Keratinocyte (primary cell): ENCODE data around the gene METTL21A. TPM values are rescaled to one million over a fixed set of nuclear protein-coding genes. Genes with fewer than 3 reads are reported as not detected.
A peak's percentile ranks its signal among the peaks of the same experiment; 100 is the strongest.

Source experiments
- DNase-seq: peaks from one replicate; pipeline ENCODE4 v3.0.0-alpha.2; 2011; ENCODE audit warnings: low read depth, missing footprints, low spot score
- FAIRE-seq: peaks from 2 replicates; lab custom pipeline; 2011; peaks lifted over from hg19 to GRCh38; lab: Jason Lieb, UNC
- H2AFZ ChIP-seq: 2 replicates; pipeline ENCODE4 v1.6.0; 2012; ENCODE audit warnings: low read length, control low read depth, inconsistent platforms; ENCODE audit not compliant: control insufficient read depth
- H3K27ac ChIP-seq: 2 replicates; pipeline ENCODE4 v1.5.1; 2011; ENCODE audit warnings: low read length; ENCODE audit not compliant: control insufficient read depth, insufficient read depth
- H3K27me3 ChIP-seq: 3 replicates; pipeline ENCODE4 v1.6.0; 2011; ENCODE audit warnings: low read length; ENCODE audit not compliant: control insufficient read depth, insufficient read depth; ENCODE audit errors: extremely low read depth
- H3K36me3 ChIP-seq, 2 experiments: 2 replicates in 1 of 2; 3 replicates in 1 of 2; pipeline ENCODE4 v1.5.1; 2011; ENCODE audit warnings: low read length in 2 of 2, mild to moderate bottlenecking in 1 of 2; ENCODE audit not compliant: control insufficient read depth in 2 of 2, insufficient read depth in 2 of 2; ENCODE audit errors: extremely low read depth in 1 of 2
- H3K4me1 ChIP-seq: 3 replicates; pipeline ENCODE4 v1.5.1; 2011; ENCODE audit warnings: low read length; ENCODE audit not compliant: control insufficient read depth, insufficient read depth; ENCODE audit errors: extremely low read depth
- H3K4me2 ChIP-seq: 3 replicates; pipeline ENCODE4 v1.6.0; 2011; ENCODE audit warnings: low read depth, low read length; ENCODE audit not compliant: control insufficient read depth, insufficient read depth; ENCODE audit errors: extremely low read depth
- H3K4me3 ChIP-seq, 3 experiments: fragments of 200-600 bp in 1 of 3; sonication (generic) in 1 of 3; 2 replicates in 2 of 3; 3 replicates in 1 of 3; pipeline ENCODE4 v1.5.1; 2011 to 2016; ENCODE audit warnings: low read length in 3 of 3, mild to moderate bottlenecking in 3 of 3, control low read depth in 2 of 3, inconsistent platforms in 1 of 3, low read depth in 1 of 3, mixed read lengths in 1 of 3, mixed run types in 1 of 3, moderate library complexity in 1 of 3; ENCODE audit not compliant: control insufficient read depth in 2 of 3, insufficient read depth in 2 of 3; ENCODE audit errors: extremely low read depth in 1 of 3
- H3K79me2 ChIP-seq: 2 replicates; pipeline ENCODE4 v1.6.0; 2012; ENCODE audit warnings: low read length; ENCODE audit not compliant: control insufficient read depth, insufficient read depth
- H3K9ac ChIP-seq: 3 replicates; pipeline ENCODE4 v1.6.0; 2011; ENCODE audit warnings: low read length; ENCODE audit not compliant: control insufficient read depth, insufficient read depth; ENCODE audit errors: extremely low read depth
- H3K9me1 ChIP-seq: 3 replicates; pipeline ENCODE4 v1.6.0; 2011; ENCODE audit warnings: low read length; ENCODE audit not compliant: control insufficient read depth, insufficient read depth; ENCODE audit errors: extremely low read depth
- H3K9me3 ChIP-seq: 2 replicates; pipeline ENCODE4 v1.5.1; 2012; ENCODE audit warnings: low read depth, low read length; ENCODE audit not compliant: control insufficient read depth
- H4K20me1 ChIP-seq: 3 replicates; pipeline ENCODE4 v1.6.0; 2011; ENCODE audit warnings: low read length; ENCODE audit not compliant: control insufficient read depth, insufficient read depth; ENCODE audit errors: extremely low read depth
- EZH2 ChIP-seq: IDR thresholded peaks from one replicate; pipeline ENCODE4 v1.6.1; 2012; ENCODE audit warnings: inconsistent platforms, mild to moderate bottlenecking, low read length, moderate library complexity
- dilution Hi-C: fragments of 300-500 bp; cut with MboI; formaldehyde crosslinking; loops from one replicate; pipeline ENCODE4 v1.7.0; 2020; ENCODE audit warnings: low sequenced_read_pairs; ENCODE audit not compliant: extremely low pct_ligation_motif_present
- polyA minus RNA-seq, 3 experiments: library from RNA; depleted of rRNA, polyadenylated mRNA; stranded (reverse); fragments of >200 nt; gene quantifications; 1 replicate in 1 of 3; 2 replicates in 1 of 3; 3 replicates in 1 of 3; pipeline ENCODE4 v1.2.3, GENCODE V29; 2011
- polyA plus RNA-seq, 5 experiments: library from polyadenylated mRNA; depleted of rRNA in 3 of 5; stranded (reverse) in 3 of 5; stranded (forward) in 1 of 5; unstranded in 1 of 5; fragments of >200 nt; gene quantifications; 1 replicate in 1 of 5; 2 replicates in 3 of 5; 3 replicates in 1 of 5; pipeline versions ENCODE4 v1.2.1 to v1.2.3, GENCODE V29; 2011 to 2012; ENCODE audit warnings: missing spikeins in 2 of 5, low read depth in 1 of 5, low replicate concordance in 1 of 5
- TF ChIP-seq, protein P1 (sequence below), 3 experiments: IDR thresholded peaks in 1 of 3; conservative IDR thresholded peaks in 1 of 3; optimal IDR thresholded peaks in 1 of 3; 2 replicates in 2 of 3; 3 replicates in 1 of 3; pipeline versions ENCODE3 to v1.5.1; 2011; ENCODE audit warnings: low read length in 3 of 3, mild to moderate bottlenecking in 3 of 3, moderate library complexity in 2 of 3, control low read depth in 1 of 3, inconsistent platforms in 1 of 3; ENCODE audit not compliant: insufficient read depth in 2 of 3; ENCODE audit errors: extremely low read depth in 1 of 3

Gene METTL21A
- 5.3 to 10.1 TPM (median 7.9 TPM) in 3 replicates for polyA plus RNA-seq
- 3.7 TPM for polyA plus RNA-seq (2011; ENCODE audit: low read depth)
- 5.9 and 7.4 TPM in 2 replicates for polyA plus RNA-seq (2011; cell fraction: cytosol; rRNA removed)
- 3.6 and 3.9 TPM in 2 replicates for polyA plus RNA-seq (2011; cell fraction: nucleus; rRNA removed)
- 4.6 and 8.8 TPM in 2 replicates for polyA plus RNA-seq (2012; ENCODE audit: low replicate concordance)
- 0.86 to 6.7 TPM (median 6.6 TPM) in 3 replicates for polyA minus RNA-seq
- 4.2 TPM for polyA minus RNA-seq (2011; cell fraction: cytosol; rRNA and poly(A)+ RNA removed)
- polyA minus RNA-seq (2011; cell fraction: nucleus; rRNA and poly(A)+ RNA removed): 1.3 and 2.4 TPM in 2 replicates

DNA sequence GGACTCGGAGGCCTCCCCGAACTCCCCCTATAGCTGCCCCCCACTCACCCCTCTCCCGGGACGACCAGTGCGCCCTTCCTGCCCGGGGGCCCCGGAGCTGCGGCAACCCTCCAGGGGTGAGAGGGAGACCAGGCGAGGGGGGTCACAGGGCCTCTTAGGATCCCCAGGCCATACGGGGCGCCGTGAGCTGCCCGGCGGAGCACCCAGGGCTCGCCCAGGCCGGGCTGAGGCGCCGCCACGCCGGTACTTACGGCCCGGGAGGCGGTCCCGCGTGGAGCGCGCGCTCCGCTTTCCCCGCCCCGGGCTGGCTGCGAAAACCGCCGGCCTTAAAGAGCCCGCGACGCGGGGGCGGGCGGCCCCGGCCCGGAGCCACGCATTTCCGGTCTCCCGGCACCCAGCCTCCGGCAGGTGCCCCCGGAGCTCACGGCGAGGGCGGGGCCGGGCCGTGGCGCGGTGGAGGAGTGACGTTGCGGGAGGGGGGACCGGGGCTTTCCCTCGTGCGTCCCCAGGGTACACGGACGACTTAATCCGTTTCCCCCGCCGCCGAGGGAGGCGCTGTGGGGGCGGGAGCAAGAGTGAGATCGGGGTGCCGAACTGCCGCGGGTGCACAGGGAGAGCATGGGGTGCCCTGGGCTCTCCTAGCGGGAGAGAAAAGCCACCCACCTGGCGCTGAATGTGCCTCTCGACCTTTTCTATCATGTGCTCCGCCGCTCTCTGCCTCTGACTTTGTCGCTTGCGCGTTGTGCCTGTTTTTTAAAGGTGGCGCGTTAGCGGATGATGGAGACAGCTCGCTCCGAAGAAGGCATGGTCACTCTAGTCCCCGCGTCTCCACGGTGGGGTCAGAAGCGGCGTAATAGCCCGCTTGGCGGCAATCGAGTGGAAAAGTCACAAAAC is at the start of gene METTL21A:
Gene METTL21A (minus strand): TSS at position 381 of the 894 bp plus-strand sequence. CDS start 1,019 bp downstream, outside the sequence.
- H3K27ac ChIP-seq: peak within 1 kb of the TSS; percentile 70
- H3K36me3 ChIP-seq: peaks cover 0 to 2% of the 10 kb centered on the region in 2 experiments
- H3K9me1 ChIP-seq: no peaks in the 10 kb centered on the region
- H4K20me1 ChIP-seq: no peaks in the 10 kb centered on the region
- DNase-seq: no peak
- peak within 1 kb of the TSS; percentile 81 for H2AFZ ChIP-seq
- H3K4me1 ChIP-seq: peaks cover 4% of the 10 kb centered on the region
- dilution Hi-C loops: no loop called here
- no peaks in the 10 kb centered on the region for H3K79me2 ChIP-seq
- peak within 1 kb of the TSS; percentile 73 for H3K9ac ChIP-seq
- FAIRE-seq: no peak
- H3K4me3 ChIP-seq: peak within 1 kb of the TSS; percentile 52 to 90 (median 87)
- no peaks in the 10 kb centered on the region for H3K9me3 ChIP-seq
- peak within 1 kb of the TSS; percentile 94 for H3K4me2 ChIP-seq
- H3K27me3 ChIP-seq: no peaks in the 10 kb centered on the region
- TF ChIP-seq, protein P1, sequence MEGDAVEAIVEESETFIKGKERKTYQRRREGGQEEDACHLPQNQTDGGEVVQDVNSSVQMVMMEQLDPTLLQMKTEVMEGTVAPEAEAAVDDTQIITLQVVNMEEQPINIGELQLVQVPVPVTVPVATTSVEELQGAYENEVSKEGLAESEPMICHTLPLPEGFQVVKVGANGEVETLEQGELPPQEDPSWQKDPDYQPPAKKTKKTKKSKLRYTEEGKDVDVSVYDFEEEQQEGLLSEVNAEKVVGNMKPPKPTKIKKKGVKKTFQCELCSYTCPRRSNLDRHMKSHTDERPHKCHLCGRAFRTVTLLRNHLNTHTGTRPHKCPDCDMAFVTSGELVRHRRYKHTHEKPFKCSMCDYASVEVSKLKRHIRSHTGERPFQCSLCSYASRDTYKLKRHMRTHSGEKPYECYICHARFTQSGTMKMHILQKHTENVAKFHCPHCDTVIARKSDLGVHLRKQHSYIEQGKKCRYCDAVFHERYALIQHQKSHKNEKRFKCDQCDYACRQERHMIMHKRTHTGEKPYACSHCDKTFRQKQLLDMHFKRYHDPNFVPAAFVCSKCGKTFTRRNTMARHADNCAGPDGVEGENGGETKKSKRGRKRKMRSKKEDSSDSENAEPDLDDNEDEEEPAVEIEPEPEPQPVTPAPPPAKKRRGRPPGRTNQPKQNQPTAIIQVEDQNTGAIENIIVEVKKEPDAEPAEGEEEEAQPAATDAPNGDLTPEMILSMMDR (optimal IDR thresholded peaks at IDR 0.05 in 1 of 3, IDR thresholded peaks at IDR 0.05 in 1 of 3, conservative IDR thresholded peaks at IDR 0.05 in 1 of 3; ENCODE audit: extremely low read depth in 1 of 3, insufficient read depth in 2 of 3, low read length in 3 of 3): peak; percentile 37 to 65 (median 63)
- TF ChIP-seq EZH2: no peak

DNA sequence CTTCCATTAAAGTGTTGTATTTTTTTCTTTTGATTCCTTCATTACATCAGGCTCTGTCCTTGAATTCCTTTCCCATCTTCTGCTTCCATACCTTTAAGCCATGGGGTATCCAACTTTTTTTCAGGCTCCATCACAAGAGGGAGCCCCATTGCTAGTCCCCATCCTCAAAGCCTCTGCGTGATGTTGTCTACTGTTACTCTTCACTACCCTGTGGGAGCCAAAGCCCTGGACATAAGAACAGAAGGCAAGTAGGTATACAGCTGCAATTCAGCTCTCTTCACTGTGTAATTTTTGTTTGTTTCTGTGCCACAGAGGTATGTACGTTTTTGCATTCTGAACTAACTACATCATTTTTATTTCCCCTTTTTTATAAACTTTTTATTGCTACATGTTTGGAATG is 49.6 kb upstream of the METTL21A start:
- DNase-seq: no peak
- no peak overlapping the region for H3K9ac ChIP-seq
- H3K27ac ChIP-seq: no peak overlapping the region
- H3K4me3 ChIP-seq: no peak overlapping the region
- H3K36me3 ChIP-seq: no peaks in the 10 kb centered on the region
- H3K9me3 ChIP-seq: no peaks in the 10 kb centered on the region
- TF ChIP-seq EZH2: no peak
- TF ChIP-seq, protein P1 (optimal IDR thresholded peaks at IDR 0.05 in 1 of 3, IDR thresholded peaks at IDR 0.05 in 1 of 3, conservative IDR thresholded peaks at IDR 0.05 in 1 of 3; ENCODE audit: extremely low read depth in 1 of 3, insufficient read depth in 2 of 3, low read length in 3 of 3): no peak
- no peak overlapping the region for H3K4me2 ChIP-seq
- no peak overlapping the region for H2AFZ ChIP-seq
- no peaks in the 10 kb centered on the region for H3K79me2 ChIP-seq
- no peaks in the 10 kb centered on the region for H3K27me3 ChIP-seq
- no peaks in the 10 kb centered on the region for H3K4me1 ChIP-seq
- H4K20me1 ChIP-seq: no peaks in the 10 kb centered on the region
- H3K9me1 ChIP-seq: no peaks in the 10 kb centered on the region
- dilution Hi-C loops: no loop called here
- no peak for FAIRE-seq
